IPS-18a (cell line): ENCODE data around the gene ANAPC4.
"Not testable (repeated sequence)": the region's sequence is repeated elsewhere in the genome, so short reads cannot be mapped to it uniquely, and the experiment has no call there.

Source experiments
- H3K27ac ChIP-seq: one replicate; pipeline ENCODE4 v1.5.1; 2013; ENCODE audit warnings: low read length
- H3K27me3 ChIP-seq: one replicate; pipeline ENCODE4 v1.6.1; 2013; ENCODE audit warnings: mild to moderate bottlenecking, low read length; ENCODE audit not compliant: control insufficient read depth, insufficient read depth
- H3K36me3 ChIP-seq: one replicate; pipeline ENCODE4 v1.6.1; 2013; ENCODE audit warnings: low read depth, low read length; ENCODE audit not compliant: control insufficient read depth
- H3K4me1 ChIP-seq: one replicate; pipeline ENCODE4 v1.6.1; 2013; ENCODE audit warnings: low read depth, low read length; ENCODE audit not compliant: control insufficient read depth
- H3K4me3 ChIP-seq: one replicate; pipeline ENCODE4 v1.5.1; 2013; ENCODE audit warnings: low read length
- H3K9ac ChIP-seq: one replicate; pipeline ENCODE4 v1.6.1; 2013; ENCODE audit warnings: mild to moderate bottlenecking, low read length, moderate library complexity
- H3K9me3 ChIP-seq: one replicate; pipeline ENCODE4 v1.6.1; 2013; ENCODE audit warnings: low read depth, low read length; ENCODE audit not compliant: control insufficient read depth

ANAPC4 gene

GRCh38 chr4:25351777-25352416, 25.2 kb upstream of the ANAPC4 start:
- H3K27me3 ChIP-seq, result no peaks in the 10 kb centered on the region
- H3K9ac ChIP-seq, result no peak overlapping the region
- no peak overlapping the region for H3K27ac ChIP-seq
- no peaks in the 10 kb centered on the region for H3K9me3 ChIP-seq
- no peak overlapping the region for H3K4me3 ChIP-seq
- H3K4me1 ChIP-seq, result no peaks in the 10 kb centered on the region
- no peaks in the 10 kb centered on the region for H3K36me3 ChIP-seq

GRCh38 chr4:25356068-25356467, 21.0 kb upstream of the ANAPC4 start:
- no peak overlapping the region for H3K9ac ChIP-seq
- no peaks in the 10 kb centered on the region for H3K36me3 ChIP-seq
- no peaks in the 10 kb centered on the region for H3K27me3 ChIP-seq

GRCh38 chr4:25358515-25359275, 18.4 kb upstream of the ANAPC4 start:
- Histone ChIP-seq H3K9ac (no peak overlapping the region), H3K27me3 (no peaks in the 10 kb centered on the region), H3K9me3 (peaks cover 6% of the 10 kb centered on the region), H3K27ac (no peak overlapping the region), H3K4me1 (no peaks in the 10 kb centered on the region), H3K36me3 (no peaks in the 10 kb centered on the region), H3K4me3 (no peak overlapping the region)

More at GRCh38 chr4:25356068-25356467, 21.0 kb upstream of the ANAPC4 start:
- H3K4me3 ChIP-seq, result no peak overlapping the region
- no peak overlapping the region for H3K27ac ChIP-seq
- H3K9me3 ChIP-seq, result peaks cover 6% of the 10 kb centered on the region
- H3K4me1 ChIP-seq, result no peaks in the 10 kb centered on the region

- peaks cover 5% of the 10 kb centered on the region for H3K36me3 ChIP-seq
- no peak overlapping the region for H3K9ac ChIP-seq
- no peak overlapping the region for H3K27ac ChIP-seq
- no peaks in the 10 kb centered on the region for H3K4me1 ChIP-seq
- H3K4me3 ChIP-seq, result no peak overlapping the region
- H3K9me3 ChIP-seq, result peaks cover 6% of the 10 kb centered on the region
- H3K27me3 ChIP-seq, result no peaks in the 10 kb centered on the region
These were observed 15.8 kb upstream of the ANAPC4 start for GRCh38 chr4:25361253-25361652.

GRCh38 chr4:25367004-25367621, 9.9 kb upstream of the ANAPC4 start:
- no peak overlapping the region for H3K4me3 ChIP-seq
- H3K4me1 ChIP-seq, result peaks cover 9% of the 10 kb centered on the region
- no peaks in the 10 kb centered on the region for H3K9me3 ChIP-seq
- H3K27me3 ChIP-seq, result no peaks in the 10 kb centered on the region
- H3K27ac ChIP-seq, result no peak overlapping the region
- no peak overlapping the region for H3K9ac ChIP-seq
- peaks cover 5% of the 10 kb centered on the region for H3K36me3 ChIP-seq

GRCh38 chr4:25367877-25368276, 9.2 kb upstream of the ANAPC4 start:
- Histone ChIP-seq H3K4me1 (peaks cover 9% of the 10 kb centered on the region), H3K27ac (no peak overlapping the region), H3K4me3 (no peak overlapping the region), H3K27me3 (no peaks in the 10 kb centered on the region), H3K36me3 (peaks cover 5% of the 10 kb centered on the region), H3K9ac (no peak overlapping the region), H3K9me3 (no peaks in the 10 kb centered on the region)

GRCh38 chr4:25368315-25368714, 8.7 kb upstream of the ANAPC4 start:
- Histone ChIP-seq H3K4me3 (no peak overlapping the region), H3K9me3 (no peaks in the 10 kb centered on the region), H3K9ac (no peak overlapping the region), H3K27ac (no peak overlapping the region), H3K4me1 (peaks cover 9% of the 10 kb centered on the region), H3K36me3 (peaks cover 5% of the 10 kb centered on the region), H3K27me3 (no peaks in the 10 kb centered on the region)

- no peaks in the 10 kb centered on the region for H3K27me3 ChIP-seq
- H3K9ac ChIP-seq, result no peak overlapping the region
- no peak overlapping the region for H3K4me3 ChIP-seq
- H3K4me1 ChIP-seq, result peaks cover 13% of the 10 kb centered on the region
- H3K9me3 ChIP-seq, result no peaks in the 10 kb centered on the region
- no peak overlapping the region for H3K27ac ChIP-seq
- H3K36me3 ChIP-seq, result peaks cover under 1% of the 10 kb centered on the region
These were observed 6.8 kb upstream of the ANAPC4 start for GRCh38 chr4:25370242-25370641.

GRCh38 chr4:25372549-25372948, 4.5 kb upstream of the ANAPC4 start:
- H3K4me1 ChIP-seq, result peaks cover 17% of the 10 kb centered on the region
- H3K36me3 ChIP-seq, result not testable (repeated sequence)

GRCh38 chr4:25377572-25378436, 741 bp downstream of the ANAPC4 start:
- no peaks in the 10 kb centered on the region for H3K9me3 ChIP-seq
- peak overlapping the region; percentile 95 for H3K4me3 ChIP-seq
- peaks cover 17% of the 10 kb centered on the region for H3K4me1 ChIP-seq
- peaks cover 23% of the 10 kb centered on the region for H3K36me3 ChIP-seq
- no peaks in the 10 kb centered on the region for H3K27me3 ChIP-seq
- H3K9ac ChIP-seq, result peak overlapping the region; percentile 83
- H3K27ac ChIP-seq, result peak overlapping the region; percentile 60

More at GRCh38 chr4:25372549-25372948, 4.5 kb upstream of the ANAPC4 start:
- H3K9me3 ChIP-seq, H3K27me3 ChIP-seq, H3K9ac ChIP-seq, H3K4me3 ChIP-seq, H3K27ac ChIP-seq: not testable (repeated sequence)

GRCh38 chr4:25378437-25378743, 1.3 kb downstream of the ANAPC4 start:
- H3K27me3 ChIP-seq, result no peaks in the 10 kb centered on the region
- H3K9me3 ChIP-seq, result no peaks in the 10 kb centered on the region
- H3K9ac ChIP-seq, result peak overlapping the region; percentile 83
- H3K4me3 ChIP-seq, result peak overlapping the region; percentile 95
- peaks cover 23% of the 10 kb centered on the region for H3K36me3 ChIP-seq
- H3K4me1 ChIP-seq, result peaks cover 17% of the 10 kb centered on the region
- H3K27ac ChIP-seq, result no peak overlapping the region
